Tibial artery (tissue), 4 donors: ENCODE measurements around the gene ZIC5.

Experiments
- DNase-seq, 2 donors: peaks; one replicate each; pipeline ENCODE4 v3.0.0-alpha.2; 2019
- H3K27ac ChIP-seq, 2 donors: fragments of 200-600 bp; sonication (generic) in 1 of 2; 1 replicate in 1 of 2; 2 replicates in 1 of 2; pipeline ENCODE4 v1.5.1; 2018 to 2019; ENCODE audit warnings: mild to moderate bottlenecking in 1 of 2
- H3K27me3 ChIP-seq, 2 donors: fragments of 200-600 bp; sonication (generic) in 1 of 2; one replicate each; pipeline versions ENCODE4 v1.5.1 to v1.6.0; 2016 to 2019
- H3K36me3 ChIP-seq, 3 donors: fragments of 200-600 bp; sonication (generic) in 2 of 3; one replicate each; pipeline ENCODE4 v1.5.1; 2016 to 2019; ENCODE audit warnings: mild to moderate bottlenecking in 2 of 3
- H3K4me1 ChIP-seq, 4 donors: fragments of 200-600 bp; sonication (generic) in 2 of 4; 1 replicate in 3 of 4; 2 replicates in 1 of 4; pipeline ENCODE4 v1.5.1; 2016 to 2019
- H3K4me3 ChIP-seq, 2 donors: fragments of 200-600 bp; sonication (generic) in 1 of 2; 1 replicate in 1 of 2; 2 replicates in 1 of 2; pipeline ENCODE4 v1.5.1; 2018 to 2019; ENCODE audit warnings: mild to moderate bottlenecking in 2 of 2
- H3K9me3 ChIP-seq, 3 donors: fragments of 200-600 bp; sonication (generic) in 1 of 3; one replicate each; pipeline ENCODE4 v1.5.1; 2016 to 2019
- CTCF ChIP-seq, 2 experiments: fragments of 200-600 bp in 1 of 2; fragments of 450-650 bp in 1 of 2; IDR thresholded peaks; one replicate each; pipeline ENCODE4 v1.5.1; 2017 to 2019; ENCODE audit warnings: antibody characterized with exemption in 2 of 2, mild to moderate bottlenecking in 1 of 2, moderate library complexity in 1 of 2
- intact Hi-C: fragments of 100-400 bp; cut with DNase I; formaldehyde crosslinking; loops from one replicate; pipeline ENCODE4 v1.15.0; 2023; ENCODE audit warnings: low total_unique reads

The ZIC5 gene

GRCh38 chr13:99926014-99926731 is 45.4 kb downstream of the ZIC5 start:
- Histone ChIP-seq H3K36me3 (no peaks in the 10 kb centered on the region), H3K27me3 (peaks cover 0 to 45% of the 10 kb centered on the region in 2 donors), H3K9me3 (no peaks in the 10 kb centered on the region), H3K27ac (no peak overlapping the region), H3K4me3 (no peak overlapping the region), H3K4me1 (no peaks in the 10 kb centered on the region)
- no peak for TF ChIP-seq CTCF (IDR thresholded peaks at IDR 0.05)
- intact Hi-C loops: no loop called here
- no peak for DNase-seq

DNA sequence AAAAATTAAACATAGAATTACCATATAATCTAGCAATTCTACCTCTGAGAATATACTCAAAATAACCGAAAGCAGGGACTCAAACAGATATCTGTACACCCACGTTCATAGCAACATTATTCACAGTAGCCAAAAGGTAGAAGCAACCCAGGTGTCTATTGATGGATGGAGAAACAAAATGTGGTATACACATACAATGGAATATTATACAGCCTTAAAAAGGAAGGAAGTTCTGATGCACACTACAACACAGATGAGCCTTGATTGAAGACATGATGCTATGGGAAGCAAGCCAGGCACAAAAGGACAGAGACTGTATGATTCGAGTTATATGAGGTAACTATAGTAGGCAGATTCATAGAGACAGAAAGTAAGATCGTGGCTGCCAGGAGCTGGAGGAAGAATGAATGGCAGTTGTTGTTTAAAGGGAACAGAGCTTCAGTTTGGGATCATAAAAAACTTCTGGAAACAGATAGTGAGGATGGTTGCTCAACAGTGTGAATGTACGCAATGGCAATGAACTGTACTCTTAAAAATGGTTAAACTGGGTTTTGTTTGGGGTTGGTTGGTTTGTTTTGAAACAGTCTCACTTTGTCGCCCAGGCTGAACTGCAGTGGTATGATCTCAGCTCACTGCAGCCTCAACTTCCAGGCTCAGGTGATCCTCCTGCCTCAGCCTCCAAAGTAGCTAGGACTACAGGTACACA is 47.5 kb downstream of the ZIC5 start:
- Histone ChIP-seq H3K27me3 (peaks cover 0 to 32% of the 10 kb centered on the region in 2 donors), H3K27ac (no peak overlapping the region), H3K36me3 (no peaks in the 10 kb centered on the region), H3K4me1 (no peaks in the 10 kb centered on the region), H3K4me3 (no peak overlapping the region), H3K9me3 (no peaks in the 10 kb centered on the region)
- no peak for DNase-seq
- intact Hi-C loops: no loop called here
- TF ChIP-seq CTCF (IDR thresholded peaks at IDR 0.05): no peak

GRCh38 chr13:99922631-99923404 is 48.7 kb downstream of the ZIC5 start:
- Histone ChIP-seq H3K36me3 (no peaks in the 10 kb centered on the region), H3K27ac (no peak overlapping the region), H3K4me1 (no peaks in the 10 kb centered on the region), H3K27me3 (peaks cover 0 to 26% of the 10 kb centered on the region in 2 donors), H3K9me3 (no peaks in the 10 kb centered on the region), H3K4me3 (no peak overlapping the region)
- no peak for DNase-seq
- intact Hi-C loops: no loop called here
- TF ChIP-seq CTCF (IDR thresholded peaks at IDR 0.05): no peak

DNA sequence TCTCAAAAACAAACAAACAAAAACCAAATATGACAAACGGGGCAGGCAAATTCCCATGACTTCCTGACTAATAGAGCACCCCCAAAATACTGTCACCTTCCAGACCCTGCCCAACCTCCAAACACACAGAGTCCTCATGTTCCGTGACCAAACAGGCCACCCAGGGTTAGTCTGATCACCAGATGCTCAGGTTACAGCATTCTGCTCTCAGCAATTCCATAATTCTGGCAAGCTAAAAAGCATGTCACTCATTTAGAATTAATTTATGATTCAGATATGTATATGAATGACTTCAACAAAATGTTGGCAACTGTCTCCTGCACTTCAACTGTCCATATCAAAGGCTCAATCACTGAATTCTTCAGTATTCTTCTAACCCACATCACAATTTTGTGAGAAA is 52.4 kb downstream of the ZIC5 start:
- Histone ChIP-seq H3K4me3 (no peak overlapping the region), H3K4me1 (no peaks in the 10 kb centered on the region), H3K27ac (no peak overlapping the region), H3K27me3 (peaks cover 0 to 20% of the 10 kb centered on the region in 2 donors), H3K9me3 (no peaks in the 10 kb centered on the region), H3K36me3 (no peaks in the 10 kb centered on the region)
- no peak for TF ChIP-seq CTCF (IDR thresholded peaks at IDR 0.05)
- DNase-seq: no peak
- intact Hi-C loops: loop anchor here (10.0 kb wide), 2 partner anchors 264 to 596 kb away; no protein-coding TSS in a partner anchor

DNA sequence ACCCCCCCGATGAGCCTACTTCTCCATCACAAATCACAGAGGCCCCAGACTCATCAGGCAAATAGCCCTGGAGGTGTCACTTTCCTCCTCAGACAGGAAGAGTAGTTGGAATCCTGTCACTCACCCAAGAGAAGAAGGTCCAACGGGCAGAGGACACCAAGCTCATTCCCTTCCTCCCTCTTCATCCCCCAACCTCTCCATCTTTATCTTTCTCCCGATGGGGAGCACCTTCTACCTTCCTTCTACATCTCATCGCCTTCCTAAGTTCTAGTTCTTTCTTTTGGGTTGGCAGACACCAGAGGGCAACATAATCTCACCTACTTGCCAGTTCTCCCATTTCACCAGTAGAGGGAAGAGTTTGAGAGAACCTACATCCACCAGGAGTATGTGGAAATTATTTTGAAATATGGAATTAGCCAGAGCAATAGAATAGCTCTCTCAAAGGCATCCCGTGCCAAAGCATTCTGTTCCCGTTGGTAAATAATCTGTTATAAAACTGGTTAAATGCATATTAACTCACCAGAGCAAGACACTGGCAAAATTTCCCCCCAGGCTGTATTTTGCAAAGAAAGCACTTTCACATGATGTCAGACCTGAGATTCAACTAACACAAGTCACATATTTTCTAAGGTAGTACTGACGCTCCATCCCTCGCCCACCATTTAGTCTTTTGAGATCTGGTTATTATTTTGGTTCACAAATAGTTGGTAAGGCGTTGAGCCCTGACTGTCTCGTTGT is 55.0 kb downstream of the ZIC5 start:
- Histone ChIP-seq H3K27me3 (peaks cover 0 to 18% of the 10 kb centered on the region in 2 donors), H3K27ac (no peak overlapping the region), H3K4me1 (no peaks in the 10 kb centered on the region), H3K9me3 (no peaks in the 10 kb centered on the region), H3K4me3 (no peak overlapping the region), H3K36me3 (no peaks in the 10 kb centered on the region)
- peak; percentile 84 to 86 for TF ChIP-seq CTCF (IDR thresholded peaks at IDR 0.05)
- no peak for DNase-seq
- intact Hi-C loops: loop anchor here (10.0 kb wide), 2 partner anchors 262 to 598 kb away; no protein-coding TSS in a partner anchor
